GM15510 (cell line): ENCODE data around the gene ELAVL1.

Source experiments
- POLR2A ChIP-seq: IDR thresholded peaks from 3 replicates; pipeline ENCODE4 v1.6.1; 2011; ENCODE audit warnings: borderline replicate concordance; ENCODE audit not compliant: insufficient read length; ENCODE audit errors: extremely low read depth

Gene ELAVL1

DNA sequence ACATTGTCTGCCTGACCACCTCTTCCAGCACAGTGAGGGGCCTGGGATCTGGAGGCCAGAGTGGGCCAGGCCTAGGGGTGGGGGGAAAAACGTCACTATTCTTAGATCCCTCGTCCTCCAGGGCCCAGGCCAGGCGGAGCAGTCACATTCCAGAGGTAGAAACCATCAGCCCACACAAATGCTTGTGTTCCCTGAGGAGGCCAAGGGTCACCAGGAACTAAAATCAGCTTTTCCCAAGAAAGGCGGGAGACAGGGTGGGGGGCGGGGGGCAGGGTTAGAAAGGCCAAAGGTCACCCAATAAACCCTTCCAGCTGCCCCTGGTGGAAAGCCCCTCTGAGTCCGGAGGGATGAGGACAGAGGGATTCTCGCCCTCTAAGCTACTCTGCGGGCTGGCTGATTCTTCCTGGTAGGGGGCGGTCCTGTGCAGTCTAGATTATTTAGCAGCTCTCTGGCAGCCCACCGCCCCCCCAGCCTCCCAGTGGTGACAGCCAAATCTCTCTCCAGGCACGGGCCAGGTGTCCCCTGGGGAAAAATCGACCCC, 23.6 kb upstream of the ELAVL1 start:
- no peak for TF ChIP-seq POLR2A

GRCh38 chr19:8025316-8025715, 19.9 kb upstream of the ELAVL1 start:
- no peak for TF ChIP-seq POLR2A

DNA sequence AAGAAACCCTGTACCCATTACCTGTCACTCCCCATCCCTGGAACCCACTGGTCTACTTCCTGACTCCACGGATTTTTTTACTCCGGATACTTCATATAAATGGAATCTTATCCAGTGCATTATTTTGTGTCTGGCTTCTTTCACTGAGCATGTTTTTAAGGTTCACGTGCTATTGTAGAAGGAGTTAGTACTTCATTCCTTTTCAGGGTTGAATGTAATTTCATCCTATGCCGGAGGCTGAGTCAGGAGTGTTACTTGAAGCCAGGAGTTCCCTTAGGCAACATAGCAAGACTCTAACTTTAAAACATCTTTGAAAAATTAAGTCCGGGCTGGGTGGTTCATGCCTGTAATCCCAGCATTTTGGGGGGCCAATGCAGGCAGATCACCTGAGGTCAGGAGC, 17.9 kb upstream of the ELAVL1 start:
- TF ChIP-seq POLR2A: no peak

GRCh38 chr19:8022275-8022674, 16.8 kb upstream of the ELAVL1 start:
- TF ChIP-seq POLR2A: no peak

- TF ChIP-seq POLR2A: no peak
These were observed 15.9 kb upstream of the ELAVL1 start for GRCh38 chr19:8021374-8021773.

DNA sequence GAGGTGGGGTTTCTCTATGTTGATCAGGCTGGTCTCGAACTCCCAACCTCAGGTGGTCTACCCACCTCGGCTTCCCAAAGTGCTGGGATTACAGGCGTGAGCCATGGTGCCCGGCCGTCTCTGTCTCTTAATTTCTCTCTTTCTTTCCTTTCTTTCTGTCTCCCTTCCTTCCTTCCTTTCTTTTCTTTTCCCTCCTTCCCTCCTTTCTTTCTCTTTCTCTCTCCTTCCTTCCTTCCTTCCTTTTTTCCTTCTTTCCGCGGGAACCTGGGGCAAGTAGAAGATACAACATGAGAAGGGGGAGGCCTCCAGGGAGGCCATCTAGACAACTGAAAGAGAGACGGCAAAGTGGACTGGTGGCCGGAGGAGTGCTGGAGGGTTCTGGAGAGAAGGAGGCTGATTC, 15.2 kb upstream of the ELAVL1 start:
- no peak for TF ChIP-seq POLR2A

DNA sequence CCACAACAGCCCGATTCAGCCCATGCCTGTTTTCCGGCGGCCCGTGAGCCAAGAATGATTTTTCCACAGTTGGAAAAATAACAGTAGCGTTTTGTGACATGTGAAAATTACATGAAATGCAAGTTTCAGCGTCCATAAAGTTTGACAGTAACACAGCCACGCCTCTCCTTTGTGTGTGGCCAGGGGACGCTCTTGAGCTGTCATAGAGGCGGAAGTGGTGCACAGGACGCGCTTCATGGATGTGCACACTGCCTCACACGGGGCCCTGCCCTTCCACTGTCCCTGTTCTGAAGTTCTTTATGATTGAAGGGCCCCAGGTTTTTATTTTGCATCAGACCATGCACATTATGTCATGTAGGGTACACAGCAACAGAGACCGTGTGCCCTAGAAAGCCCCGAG, 12.4 kb upstream of the ELAVL1 start:
- no peak for TF ChIP-seq POLR2A

- no peak for TF ChIP-seq POLR2A
These were observed 523 bp downstream of the ELAVL1 start for GRCh38 chr19:8004723-8005513.

DNA sequence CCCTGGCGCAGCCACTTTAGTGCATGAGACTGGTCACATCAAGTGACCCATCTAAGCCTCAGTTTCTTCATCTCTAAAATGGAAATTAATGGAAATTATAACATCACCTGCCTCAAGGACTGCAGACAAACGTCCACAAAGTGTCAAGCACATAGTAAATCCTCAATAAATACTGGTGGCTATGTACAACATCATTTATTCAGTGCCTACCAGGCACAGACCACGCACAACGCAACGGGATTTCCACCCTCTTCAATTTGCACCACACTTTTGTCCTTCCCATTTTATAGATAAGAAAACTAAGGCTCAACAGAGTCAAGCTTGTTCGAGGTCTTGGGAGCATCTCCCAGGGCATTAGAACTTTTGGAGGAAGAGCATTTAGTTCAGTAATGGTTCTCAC, 1.4 kb downstream of the ELAVL1 start:
- TF ChIP-seq POLR2A: no peak

- TF ChIP-seq POLR2A: no peak
These were observed 3.2 kb downstream of the ELAVL1 start for GRCh38 chr19:8001995-8002849.

DNA sequence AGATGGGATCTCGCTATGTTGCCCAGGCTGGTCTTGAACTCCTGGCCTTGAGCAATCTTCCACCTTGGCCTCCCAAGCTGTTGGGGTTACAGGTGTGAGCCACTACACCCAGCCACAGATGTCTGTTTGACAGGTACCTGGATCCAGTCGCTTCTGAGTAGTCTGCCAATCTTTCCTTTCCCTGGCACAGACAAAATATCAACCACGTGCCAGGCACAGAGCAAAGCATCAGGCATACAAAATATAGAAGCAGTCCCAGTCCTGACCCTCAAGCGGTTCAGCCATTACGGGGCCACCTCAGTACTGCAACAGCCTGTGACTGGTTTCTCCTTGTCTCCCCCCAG, 3.8 kb downstream of the ELAVL1 start:
- TF ChIP-seq POLR2A: no peak

GRCh38 chr19:8000298-8001038, 5.0 kb downstream of the ELAVL1 start:
- no peak for TF ChIP-seq POLR2A

- no peak for TF ChIP-seq POLR2A
These were observed 6.1 kb downstream of the ELAVL1 start for GRCh38 chr19:7999376-7999775.

DNA sequence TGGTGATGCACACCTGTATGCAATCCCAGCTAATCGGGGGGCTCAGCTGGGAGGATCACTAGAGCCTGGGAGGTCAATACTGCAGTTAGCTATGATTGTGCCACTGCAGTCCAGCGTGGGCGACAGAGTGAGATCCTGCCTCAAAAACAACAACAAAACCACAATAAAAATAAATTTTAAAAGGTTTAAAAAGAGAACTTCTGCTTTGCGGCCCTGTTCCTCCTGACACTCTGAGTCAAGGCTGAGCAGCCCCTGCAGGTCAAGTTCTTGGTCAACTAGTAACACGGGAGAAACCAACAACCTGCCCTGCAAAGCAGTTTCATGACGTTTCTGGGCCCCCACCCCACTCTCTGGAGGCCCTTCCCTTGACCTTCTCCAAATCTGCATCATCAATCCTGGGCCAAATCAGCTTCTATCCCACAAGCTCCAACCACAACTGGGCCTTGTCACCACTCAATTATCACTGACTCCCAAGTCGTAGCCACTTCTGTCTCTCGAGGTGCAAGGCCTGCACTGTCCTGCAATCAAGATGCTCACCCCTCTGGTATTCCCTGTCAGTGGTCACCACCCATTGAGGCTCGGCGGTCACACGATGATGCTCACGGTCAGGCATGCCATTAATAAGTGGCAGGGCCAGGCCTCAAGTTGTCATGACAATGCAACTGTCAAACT, 7.5 kb downstream of the ELAVL1 start:
- no peak for TF ChIP-seq POLR2A
